Middle frontal gyrus (tissue), 1 donor: Measurements from ENCODE around the gene AAMDC.

Source experiments
- DNase-seq: peaks from one replicate; pipeline ENCODE4 v3.0.0-alpha.2; 2015; ENCODE audit warnings: low spot score; ENCODE audit errors: extremely low spot score

AAMDC gene

GRCh38 chr11:77820565-77821348 lies at the start of gene AAMDC, which contains the start of gene RSF1:
Gene AAMDC, plus strand, starts transcription at chr11:77821144. Its CDS starts 21,353 bp downstream, at chr11:77842497.
Gene RSF1, minus strand, starts transcription at chr11:77820722. Its CDS starts 8 bp downstream, at chr11:77820714.
- peak; percentile 93 for DNase-seq

- DNase-seq = no peak
These were observed 45.0 kb upstream of the AAMDC start for GRCh38 chr11:77775936-77776335.

GRCh38 chr11:77776455-77776854 lies 44.5 kb upstream of the AAMDC start:
- no peak for DNase-seq

- no peak for DNase-seq
These were observed 42.8 kb upstream of the AAMDC start for GRCh38 chr11:77778118-77778517.

- DNase-seq = no peak
These were observed 42.4 kb upstream of the AAMDC start for GRCh38 chr11:77778549-77778948.

GRCh38 chr11:77779935-77780334 lies 41.0 kb upstream of the AAMDC start:
- DNase-seq = no peak

GRCh38 chr11:77783025-77783424 lies 37.9 kb upstream of the AAMDC start:
- DNase-seq = no peak

- DNase-seq = no peak
These were observed 36.4 kb upstream of the AAMDC start for GRCh38 chr11:77784572-77784971.

- no peak for DNase-seq
These were observed 31.7 kb upstream of the AAMDC start for GRCh38 chr11:77789061-77789730.

GRCh38 chr11:77789731-77790476 lies 31.0 kb upstream of the AAMDC start:
- DNase-seq = no peak

GRCh38 chr11:77791301-77791700 lies 29.6 kb upstream of the AAMDC start:
- no peak for DNase-seq

- no peak for DNase-seq
These were observed 27.0 kb upstream of the AAMDC start for GRCh38 chr11:77793972-77794371.

- no peak for DNase-seq
These were observed 21.6 kb upstream of the AAMDC start for GRCh38 chr11:77799338-77799737.

GRCh38 chr11:77800449-77800848 lies 20.5 kb upstream of the AAMDC start:
- no peak for DNase-seq

- DNase-seq = no peak
These were observed 19.5 kb upstream of the AAMDC start for GRCh38 chr11:77801477-77801876.

- no peak for DNase-seq
These were observed 14.5 kb upstream of the AAMDC start for GRCh38 chr11:77806415-77806814.

GRCh38 chr11:77806993-77807392 lies 14.0 kb upstream of the AAMDC start:
- no peak for DNase-seq

- DNase-seq = no peak
These were observed 7.7 kb upstream of the AAMDC start for GRCh38 chr11:77813256-77813655.

- DNase-seq = no peak
These were observed 6.1 kb upstream of the AAMDC start for GRCh38 chr11:77814848-77815247.

GRCh38 chr11:77815459-77815858 lies 5.5 kb upstream of the AAMDC start:
- DNase-seq = no peak

GRCh38 chr11:77819411-77819920 lies 1.5 kb upstream of the AAMDC start:
- peak; percentile 74 for DNase-seq
